ENCODE results near the gene HMX1.

Gene HMX1

DNA sequence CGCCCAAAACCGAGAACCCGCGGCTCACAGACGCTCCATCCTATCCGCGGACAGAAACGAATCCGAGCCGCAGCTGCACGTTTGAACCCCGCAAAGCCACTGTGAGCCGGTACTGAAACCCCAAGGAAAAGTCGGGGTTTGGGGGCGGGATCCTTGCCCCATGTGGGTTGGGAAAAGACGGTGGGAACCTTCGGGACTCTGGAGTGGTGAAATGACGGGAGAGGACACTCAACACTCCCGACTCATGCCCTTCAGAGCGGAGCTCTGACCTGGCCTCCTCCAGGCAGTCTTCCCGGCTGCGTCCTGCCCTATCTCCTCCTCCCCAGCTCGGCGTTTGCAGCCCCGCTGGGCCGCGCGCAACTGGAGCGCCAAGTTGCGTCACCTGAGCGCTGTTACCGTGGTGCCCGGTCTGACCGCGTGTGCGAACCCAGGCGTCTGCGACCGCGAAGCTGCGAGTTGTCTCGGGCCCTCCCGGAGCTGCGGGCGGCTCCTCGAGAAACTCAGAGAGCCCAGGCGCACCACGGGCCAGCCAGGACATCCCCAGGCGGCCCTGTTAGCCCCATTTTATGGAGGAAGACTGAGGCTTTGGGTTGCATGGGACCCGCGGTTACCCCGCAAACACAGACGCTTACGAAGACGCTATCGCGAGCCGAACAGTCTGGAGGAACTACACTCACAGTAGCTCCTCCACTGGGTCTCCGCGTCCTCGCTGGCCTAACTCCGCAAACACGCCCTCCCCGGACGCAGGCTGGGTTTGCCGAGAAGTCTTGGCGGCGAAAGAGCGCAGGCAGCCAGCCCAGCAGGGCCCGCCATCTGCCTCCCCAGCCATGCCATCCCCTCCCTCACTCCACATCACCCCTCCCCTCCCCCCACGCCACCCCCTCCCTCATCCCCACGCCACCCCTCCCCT, 20.3 kb upstream of the HMX1 start:
- DNase-seq, result no peak

DNA sequence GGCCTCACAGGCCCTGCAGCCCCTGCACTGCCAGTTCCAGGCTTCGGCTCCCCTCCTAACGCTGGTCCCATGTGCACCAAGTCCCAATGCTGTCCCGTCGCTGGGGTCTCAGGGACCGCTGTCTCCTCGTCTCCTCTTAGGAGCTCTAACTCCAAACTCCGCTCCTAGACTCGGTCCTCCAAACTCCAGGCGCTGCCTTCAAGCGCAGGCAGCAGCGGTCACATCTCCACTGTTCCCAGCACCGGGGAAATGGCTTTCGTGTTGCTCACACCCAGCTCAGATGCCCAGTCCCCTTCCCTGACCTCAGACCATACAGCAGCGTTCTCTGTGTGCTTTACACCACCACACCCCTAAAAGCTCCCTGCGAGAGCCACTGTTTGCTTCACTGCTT, 19.6 kb upstream of the HMX1 start:
- DNase-seq, result no peak

DNA sequence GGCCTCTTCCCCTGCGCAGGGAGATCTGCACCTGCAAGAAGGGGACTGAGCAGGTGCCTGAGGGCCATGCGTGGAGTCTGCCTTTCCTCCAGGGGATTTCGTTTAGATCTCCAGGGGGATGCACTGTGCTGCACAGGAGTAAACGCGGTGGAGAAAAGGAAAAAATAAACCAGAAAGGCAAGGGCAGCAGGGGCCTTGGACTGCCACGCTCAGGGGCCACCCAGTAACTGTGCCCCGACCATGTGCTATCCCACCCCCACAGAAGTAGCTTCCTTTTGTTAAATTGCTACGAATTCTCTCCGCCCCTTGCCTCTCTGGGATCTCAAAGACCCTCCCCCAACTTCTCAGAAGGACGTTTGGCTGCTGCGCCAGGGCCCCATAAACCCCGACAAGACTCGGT, 17.2 kb upstream of the HMX1 start:
- no peak for DNase-seq

DNA sequence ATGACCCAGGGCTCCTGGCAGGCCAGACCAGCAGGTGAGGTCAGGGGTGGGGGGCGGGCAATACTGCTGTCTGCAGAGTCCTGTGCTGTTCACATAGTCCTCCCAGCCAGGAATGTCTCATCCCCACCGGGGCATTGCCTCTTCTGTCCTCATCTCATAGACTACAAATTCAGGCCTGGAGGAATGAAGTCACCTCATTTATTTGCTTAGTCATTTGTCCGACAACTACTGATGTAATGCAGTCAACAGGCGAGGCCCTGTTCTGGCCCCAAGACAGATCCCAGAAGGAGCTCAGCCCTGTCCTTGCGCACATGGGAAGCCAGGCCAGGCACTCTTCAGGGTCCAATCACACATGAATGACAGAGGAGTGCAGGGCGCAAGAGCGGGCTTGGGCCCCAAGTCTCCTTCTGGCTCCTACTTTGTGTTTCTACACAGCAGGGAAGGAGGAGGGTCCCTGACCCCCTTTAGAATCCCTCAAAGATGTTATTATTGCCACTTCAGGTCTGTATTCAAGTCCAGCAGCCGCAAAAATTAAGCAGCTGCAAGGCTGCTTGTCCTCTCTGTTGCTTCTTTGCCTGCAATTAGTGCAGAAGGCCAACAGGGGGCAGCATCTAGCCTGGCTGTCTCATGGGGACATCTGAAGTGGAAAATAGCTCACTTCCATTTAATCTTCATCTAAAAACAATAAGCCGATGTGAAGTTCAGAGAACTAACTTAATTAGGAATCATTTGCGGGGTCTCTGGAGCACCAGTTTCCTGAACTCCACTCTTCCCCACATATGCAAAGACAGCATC, 15.2 kb upstream of the HMX1 start:
- no peak for DNase-seq

DNA sequence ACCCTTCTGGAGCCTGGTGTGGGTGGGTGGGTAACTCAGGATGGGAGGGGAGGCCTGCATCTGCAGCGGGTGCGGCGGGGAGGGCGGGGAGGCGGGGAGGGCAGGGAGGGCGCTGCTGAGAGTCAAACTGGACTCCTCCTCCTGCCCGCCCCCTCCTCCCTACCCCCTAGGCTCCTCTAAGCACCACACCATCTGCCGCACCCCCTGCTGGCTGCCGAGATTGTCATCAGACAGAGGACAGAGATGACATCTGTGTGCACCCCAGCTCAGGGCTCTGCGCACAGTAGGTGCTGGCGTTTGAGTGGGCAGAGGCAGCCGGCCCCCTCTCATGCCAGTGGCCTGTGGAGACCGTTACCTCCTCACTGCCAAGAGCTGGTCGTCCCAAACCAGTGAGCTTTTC, 10.6 kb upstream of the HMX1 start:
- no peak for DNase-seq

DNA sequence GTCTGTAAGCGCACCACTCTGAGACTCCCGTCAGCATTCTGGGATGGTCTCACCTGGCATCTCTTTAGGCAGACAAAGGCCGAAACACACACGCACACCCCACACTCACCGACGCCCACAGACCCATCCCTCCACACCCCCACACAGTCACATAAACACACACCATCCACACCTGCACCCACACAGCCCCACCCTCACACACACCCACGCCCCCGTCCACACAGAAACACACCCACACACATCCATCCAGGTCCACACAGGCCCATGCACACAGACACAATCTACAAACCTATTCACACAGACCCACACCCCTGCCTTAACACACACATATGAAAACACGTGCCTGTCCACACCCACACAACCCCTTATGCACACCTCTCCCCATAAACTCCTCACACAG, 9.2 kb upstream of the HMX1 start:
- DNase-seq, result no peak

DNA sequence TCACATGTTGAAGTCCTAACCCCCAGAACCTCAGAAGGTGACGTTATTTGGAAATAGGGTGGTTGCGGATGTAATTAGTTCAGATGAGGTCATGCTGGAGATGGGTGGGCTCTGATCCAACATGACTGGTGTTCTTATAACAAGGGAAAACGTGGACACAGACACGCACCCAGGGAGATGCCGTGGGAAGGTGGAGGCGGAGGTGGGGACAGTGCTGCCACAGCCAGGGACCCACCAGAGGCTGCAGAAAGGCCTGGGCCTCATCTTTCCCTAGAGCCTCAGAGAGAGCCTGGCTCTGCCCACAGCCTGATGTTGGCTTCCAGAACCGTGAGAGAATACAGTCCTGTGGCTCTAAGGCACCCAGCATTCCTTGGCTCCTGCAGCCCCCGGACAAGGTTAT, 7.9 kb upstream of the HMX1 start:
- DNase-seq, result no peak

DNA sequence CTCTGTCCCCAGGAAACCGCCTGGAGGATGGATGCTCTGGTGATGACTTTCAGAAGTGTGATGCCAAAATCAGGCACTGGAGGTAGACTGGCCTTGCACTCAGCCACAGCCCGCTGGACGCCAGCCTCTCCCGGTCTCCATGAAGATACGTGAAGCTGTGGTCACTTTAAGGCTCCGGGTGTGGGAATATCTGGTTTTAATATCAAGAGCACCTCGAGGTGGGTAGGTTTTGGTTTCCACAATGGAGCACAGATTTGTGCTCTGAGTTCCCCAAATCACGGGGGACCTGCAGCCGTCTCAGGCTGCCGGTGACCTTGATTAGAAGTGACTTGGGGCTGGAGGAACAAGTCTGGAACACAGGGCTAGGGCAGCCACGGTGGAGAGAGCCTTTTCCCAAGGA, 6.8 kb upstream of the HMX1 start:
- DNase-seq, result no peak

DNA sequence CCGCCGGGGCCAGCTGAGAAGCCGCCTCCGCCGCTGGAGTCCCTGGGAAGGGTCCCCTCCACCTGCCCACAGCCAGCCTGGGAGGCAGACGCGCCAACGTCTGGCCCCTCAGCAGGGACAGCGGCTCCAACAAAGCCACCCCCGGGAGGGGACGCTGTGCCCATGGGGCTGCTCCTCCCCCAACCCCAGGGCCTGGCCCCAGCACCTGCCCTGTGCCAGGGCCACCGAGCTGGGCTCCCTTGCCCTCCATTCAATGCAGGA, 6.1 kb upstream of the HMX1 start:
- no peak for DNase-seq

DNA sequence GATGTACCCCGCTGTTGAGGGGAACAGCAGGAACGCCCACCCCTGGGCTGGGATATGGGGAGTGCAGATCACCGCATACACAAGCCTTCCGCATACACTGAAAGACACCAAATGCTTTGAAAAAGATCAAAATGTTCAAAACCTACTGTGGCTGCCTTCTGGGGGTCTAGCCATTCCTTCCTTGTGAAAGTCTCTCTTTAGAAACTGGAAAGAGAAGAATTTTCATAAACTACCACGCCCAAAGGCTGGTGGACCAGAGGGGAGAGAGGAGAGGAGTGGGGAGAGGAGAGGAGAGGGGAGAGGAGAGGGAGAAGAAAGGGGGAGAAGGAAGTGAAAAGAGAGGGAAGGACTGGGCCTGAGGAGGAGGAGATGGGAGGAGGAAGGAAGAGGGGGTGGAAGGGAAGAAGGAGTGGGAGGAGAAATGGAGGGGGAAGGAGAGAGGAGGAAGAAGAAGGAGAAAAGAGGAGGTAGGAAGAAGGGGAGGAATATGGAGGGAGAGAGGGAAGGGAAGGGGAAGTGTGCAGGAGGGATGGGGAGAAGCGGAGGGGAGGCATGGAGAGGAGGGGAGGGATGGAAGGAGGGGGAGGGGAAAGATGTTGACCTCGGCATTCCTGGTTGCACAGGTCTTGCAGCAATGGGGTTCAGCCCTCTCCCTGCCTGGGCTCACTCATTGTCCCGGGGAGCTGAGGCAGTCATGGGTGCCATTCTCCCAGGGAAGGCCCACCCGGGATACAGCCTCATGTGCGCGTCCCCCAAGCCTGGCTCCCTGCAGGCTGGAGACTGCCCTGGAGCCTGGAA, 5.5 kb upstream of the HMX1 start:
- DNase-seq, result no peak

DNA sequence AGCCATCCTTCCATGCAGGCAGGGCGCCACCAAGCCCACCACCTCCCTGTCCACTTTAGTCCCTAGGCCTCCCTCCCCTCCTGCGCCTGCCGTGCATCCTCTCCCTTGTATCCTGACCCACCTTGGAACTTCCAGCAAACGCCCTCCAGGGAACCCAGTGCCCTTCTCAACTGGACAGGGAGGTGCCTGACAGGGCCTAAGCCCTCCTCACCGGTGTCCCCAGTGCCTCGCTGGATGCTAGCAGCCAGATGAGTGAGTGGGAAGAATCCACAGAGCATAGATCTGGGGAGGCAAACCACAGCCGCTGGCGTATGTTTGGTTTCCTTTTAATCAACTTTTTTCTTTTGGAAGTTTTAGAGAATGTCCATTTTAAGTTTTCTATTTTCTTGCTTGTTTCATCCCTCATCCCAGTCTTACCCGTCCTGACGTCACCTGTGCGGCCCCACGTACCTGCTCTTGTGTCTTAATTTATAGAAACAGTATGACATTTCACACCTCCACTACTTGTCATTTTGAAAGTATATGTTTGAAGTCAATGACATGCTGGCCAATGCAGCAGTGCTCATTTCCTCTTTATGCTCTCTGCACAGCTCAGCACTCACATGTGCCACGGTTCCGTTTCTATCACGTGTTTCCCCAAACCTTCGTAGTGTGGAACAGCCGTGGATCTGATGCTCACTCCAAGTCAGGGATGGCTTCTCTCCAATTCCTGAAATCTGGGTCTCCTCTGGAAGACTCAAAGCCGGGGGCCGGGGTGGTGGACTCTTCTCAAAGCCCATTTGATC, 3.4 kb upstream of the HMX1 start:
- no peak for DNase-seq

DNA sequence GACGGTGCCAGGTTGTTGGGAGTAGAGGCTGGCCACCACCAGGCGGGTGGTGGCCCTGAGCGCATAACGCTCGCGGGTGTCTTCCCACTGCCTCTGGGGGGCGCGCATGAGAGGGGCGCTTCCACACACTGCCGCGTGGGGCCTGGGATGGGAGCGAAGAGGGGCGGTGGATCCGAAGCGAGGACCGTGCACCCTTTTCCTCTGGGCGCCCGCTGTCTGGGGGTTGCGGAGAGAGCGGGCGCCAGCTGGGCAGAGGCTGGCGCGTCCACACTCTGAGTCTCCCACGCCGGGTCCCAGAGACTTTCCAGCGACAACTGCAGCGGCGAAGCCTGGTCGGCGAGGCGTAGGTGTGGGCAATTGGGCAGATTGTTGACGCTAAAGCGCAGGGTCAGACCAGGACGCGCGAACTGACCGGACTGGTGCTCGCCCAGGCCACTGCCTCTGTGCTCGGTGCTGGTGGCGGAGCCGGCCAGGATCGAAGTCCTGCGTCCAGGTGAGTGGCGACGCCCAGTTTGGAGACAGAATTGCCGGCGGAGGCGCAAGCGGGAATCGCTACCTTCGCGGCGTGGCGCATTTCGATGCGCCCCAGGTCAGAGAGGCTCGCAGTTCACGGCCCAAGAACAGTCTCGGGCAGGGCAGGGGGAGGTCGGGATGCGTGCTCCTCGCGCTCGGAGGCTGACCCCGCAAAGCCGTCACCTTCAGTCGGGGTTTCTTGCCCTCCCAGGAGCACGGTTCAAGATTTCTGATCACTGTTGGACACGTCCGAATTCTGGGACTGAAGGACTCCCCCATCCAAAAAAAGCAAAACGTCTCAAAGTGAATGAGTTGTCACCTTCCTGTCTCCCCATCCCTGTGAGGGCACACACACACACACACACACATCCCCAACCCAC, 2.6 kb upstream of the HMX1 start:
- no peak for DNase-seq

DNA sequence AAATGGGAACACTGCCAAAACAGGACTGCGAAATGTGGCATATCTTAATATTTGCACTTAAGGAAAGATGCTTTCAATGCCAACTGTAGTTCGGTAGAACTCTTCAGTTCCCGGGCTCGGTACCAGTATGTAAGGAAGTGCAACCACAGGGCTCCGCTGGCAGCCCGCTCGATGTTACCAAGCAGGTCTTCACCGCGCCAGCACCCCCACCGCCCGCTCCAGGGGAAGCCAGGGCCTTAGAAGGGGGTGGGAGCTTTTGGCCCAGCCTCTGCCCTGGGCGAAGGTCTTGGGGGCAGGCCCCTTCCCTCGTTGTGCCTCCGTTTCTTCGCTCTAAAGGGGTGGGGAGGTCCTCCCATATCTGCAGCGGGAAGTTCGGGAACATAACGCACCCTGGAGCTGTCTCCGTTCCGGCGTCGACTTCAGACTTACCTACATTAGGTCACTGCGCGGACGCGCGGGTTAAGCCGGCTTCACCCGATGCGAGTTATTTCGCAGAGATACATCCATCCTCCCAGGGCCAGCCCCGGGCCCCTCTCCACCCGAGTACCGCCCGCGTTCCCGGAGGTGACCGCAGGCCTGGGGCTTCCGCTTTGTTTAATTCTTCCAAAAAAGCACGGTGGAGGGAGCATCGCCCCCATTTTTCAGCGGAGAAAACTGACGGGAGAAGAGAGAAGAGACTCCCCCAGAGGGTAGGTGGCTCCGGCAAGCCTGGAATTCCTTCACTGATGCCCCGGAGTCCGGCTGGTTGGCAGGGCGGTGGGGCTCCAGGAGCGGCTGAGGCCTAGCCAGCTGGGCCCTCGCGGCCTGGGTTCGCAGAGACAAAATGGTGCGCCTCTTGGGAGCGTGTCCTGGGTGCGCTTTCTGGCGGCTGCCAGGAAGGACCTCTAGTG, 1.0 kb upstream of the HMX1 start:
- no peak for DNase-seq

DNA sequence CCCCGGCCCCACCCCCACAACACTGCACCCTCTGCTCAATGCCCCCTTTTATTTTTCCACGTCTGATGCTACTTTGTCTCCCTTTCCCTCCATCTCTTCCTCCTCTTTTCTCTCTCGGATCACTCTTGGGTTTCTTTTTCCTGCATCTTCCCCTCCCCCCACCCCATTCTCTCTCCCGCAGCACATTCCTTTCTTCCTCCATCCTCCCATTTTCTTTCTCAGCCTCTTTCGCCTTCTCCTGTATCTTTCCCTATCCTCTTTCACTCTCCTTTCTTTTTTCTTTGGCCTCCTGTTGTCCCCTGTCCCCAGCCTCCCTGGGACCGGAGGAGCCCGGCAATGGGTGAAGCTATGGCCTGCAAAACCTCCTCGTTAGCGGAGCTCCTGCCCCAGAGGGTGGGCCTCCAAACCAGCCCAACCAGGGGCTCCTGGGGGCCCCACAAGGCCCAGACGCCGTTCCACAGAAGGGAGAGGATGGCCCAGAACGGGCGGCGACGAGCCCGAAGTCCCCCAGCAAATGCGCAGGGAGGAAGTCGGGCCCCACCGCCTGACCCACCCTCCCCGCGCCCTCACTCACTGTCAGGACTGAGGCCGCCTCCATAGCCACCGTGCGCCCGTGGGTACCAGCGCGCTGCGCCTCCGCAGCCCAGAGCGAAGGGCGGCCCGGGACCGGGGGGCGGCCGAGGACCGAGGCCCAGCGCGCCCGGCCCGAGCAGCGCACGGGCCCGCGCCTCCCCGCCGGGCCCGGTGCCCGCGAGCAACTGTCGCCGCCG, 807 bp downstream of the HMX1 start:
- DNase-seq, result no peak

DNA sequence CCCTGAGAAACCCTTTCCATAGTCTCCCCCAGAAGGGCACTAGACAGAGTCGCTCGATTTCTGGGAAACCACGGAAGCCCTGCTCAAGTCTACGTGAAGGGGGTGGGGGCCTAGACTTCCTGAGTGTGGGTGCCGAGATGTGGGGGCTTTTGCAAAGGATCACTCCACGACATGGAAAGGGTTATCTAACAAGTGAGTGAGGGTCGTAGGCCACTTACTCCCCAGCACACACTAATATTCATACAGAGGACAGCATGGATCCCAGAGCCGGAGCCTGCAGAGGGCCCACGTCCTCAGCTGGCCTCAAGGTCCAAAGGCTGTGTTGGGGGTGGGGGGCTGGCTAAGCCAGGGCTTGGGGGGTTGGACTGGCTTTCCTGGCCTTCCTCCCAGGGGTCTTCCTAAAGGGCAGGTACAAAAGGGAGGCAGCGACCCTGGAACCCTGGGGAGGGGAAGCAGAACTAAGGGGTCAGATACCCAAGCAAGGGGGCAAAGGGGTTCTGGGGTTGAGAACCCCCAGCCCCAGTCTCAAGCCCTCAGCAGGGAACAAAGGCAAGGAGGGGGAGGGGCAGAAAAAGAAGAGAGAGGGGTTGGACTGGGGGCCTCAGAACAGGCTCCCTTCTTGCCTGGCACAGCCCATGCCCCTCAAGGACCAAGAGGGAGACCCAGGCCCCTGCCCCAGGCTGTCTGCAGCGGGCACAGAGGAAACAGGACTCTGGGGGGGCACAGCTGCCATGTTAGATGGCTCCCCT, 1.6 kb downstream of the HMX1 start:
- DNase-seq, result no peak

DNA sequence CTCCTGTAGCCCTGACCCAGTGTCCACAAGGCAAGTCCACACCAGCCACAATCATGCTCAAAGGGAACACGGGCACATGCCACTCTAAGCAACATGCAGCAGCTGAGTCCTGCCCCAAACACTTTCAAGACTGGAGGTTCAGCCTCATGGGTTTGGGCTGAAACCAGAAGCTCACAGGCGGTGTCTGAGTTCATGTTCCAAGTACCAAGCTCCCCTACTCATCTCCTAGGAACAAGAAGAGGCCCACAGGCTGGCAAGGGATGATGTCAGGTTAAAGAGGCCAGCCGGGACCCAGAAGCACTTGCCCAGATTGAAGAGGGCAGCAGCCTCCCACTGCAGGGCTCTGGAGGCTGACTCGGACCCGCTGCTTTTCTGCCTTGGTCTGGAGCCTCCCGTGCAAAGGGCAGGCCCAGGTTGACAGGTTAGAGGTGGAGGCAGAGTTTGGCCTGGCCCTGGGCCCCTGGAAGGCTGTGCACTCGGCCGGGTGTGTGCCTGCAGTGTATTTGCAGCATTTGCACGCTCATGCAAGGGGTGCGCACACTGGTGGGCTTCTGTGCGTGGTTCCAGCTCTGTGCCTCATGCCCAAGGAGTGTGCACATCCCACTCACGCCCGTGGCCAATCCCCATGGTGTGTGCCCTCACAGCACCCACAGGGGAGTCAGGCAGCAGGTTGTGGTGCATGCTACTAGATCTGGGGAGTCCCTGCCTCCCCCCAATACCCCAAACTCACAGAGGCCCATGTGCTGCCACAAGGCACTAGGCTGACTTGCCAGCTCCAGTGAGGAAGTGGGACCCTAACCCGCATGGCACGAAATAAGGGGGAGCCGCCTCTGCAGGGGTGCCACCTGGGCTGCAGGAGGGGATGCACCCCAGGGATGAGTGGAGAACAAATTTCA, 2.4 kb downstream of the HMX1 start:
- no peak for DNase-seq

DNA sequence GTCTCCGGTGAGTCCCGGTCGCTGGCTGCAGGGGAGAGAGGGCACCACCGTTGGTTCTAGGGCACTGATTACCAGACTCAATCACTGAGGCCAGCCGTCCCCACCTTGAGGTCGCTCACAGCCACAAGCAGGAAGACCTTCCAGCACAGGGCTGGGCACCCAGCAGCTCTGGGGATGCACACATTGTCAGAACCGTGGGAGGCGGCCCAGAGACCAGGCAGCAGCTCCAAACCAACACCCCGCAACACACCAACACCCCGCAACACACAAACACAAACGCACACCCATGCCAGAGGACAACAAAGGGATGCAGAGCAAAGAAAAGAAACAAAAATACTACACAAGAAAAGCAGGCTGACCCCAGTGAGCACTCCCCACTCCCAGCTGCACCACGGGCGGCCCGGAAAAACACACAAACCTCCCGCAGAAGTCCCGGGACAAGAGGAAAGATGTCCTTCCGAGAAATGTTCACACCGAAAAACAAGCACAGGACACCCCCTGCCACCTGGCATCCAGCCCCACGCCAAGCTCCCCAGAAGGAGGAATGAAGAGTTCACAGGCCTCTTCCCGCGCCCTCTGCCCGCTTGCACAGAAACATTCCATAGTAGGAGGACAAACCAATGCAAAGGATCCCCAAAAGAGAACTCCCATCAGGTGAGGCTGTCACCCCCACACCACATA, 3.2 kb downstream of the HMX1 start:
- no peak for DNase-seq
